Measurements from ENCODE around the gene R3HDM1.
"Not testable (repeated sequence)": the region's sequence is repeated elsewhere in the genome, so short reads cannot be mapped to it uniquely, and the experiment has no call there.

R3HDM1 gene

DNA sequence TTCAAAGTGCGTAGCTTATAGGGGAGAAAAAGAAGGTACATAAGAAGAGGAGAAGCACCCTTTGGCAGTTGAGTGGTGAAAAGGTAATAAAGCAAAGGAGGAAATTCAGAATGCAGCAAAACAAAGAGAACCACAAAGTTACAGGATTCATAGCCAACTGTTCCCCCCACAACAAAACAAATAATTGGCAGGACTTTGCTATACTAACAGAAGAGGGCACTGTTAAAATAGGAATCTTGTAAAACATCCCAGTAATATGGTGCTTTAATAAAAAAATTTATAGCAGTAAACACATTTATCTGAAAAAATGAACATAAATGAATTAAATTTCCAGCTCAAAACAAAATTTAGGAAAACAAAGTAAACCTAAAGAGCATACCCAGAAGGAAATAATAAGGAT, 42.3 kb downstream of the R3HDM1 start:
- no peak for DNase-seq (ENCODE audit: low read depth)

DNA sequence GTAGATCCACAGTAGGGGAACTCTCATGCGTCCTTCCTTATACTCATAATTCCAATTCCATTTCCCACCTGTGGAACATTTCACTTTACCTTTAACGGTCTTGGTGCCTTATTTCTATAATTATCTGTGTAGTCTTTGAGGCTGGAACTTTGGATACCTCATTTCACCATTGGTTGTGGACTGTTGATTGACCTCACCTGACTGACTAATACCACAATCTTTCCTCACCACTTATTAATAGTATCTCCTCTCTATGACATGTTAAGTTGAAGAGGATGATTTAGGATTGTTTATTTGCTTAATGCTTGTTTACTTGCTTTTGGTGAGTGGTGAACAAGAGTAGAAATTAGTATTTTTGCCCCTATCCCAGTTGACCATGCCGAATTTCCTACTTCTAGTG, 50.0 kb downstream of the R3HDM1 start:
- DNase-seq (ENCODE audit: low read depth) = no peak

DNA sequence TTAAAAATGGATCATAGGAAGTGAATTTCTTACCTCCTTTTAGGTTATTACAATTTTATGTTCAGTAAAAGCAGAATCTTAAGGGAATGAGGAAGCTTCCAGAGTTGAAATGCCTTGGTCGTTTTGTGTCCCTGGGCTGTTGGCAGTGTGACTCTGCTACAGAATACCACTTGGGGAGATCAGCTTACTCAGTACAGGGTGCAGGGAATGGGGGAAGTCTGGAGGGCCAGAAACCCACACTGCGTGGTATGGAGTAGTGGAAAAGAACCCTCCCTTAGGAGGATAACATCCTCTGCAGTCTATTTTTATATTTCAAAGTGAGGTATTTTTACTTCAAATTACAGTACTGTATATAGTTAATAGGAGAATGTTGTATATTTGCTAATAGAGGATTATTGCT, 51.1 kb downstream of the R3HDM1 start:
- DNase-seq (ENCODE audit: low read depth) = no peak

DNA sequence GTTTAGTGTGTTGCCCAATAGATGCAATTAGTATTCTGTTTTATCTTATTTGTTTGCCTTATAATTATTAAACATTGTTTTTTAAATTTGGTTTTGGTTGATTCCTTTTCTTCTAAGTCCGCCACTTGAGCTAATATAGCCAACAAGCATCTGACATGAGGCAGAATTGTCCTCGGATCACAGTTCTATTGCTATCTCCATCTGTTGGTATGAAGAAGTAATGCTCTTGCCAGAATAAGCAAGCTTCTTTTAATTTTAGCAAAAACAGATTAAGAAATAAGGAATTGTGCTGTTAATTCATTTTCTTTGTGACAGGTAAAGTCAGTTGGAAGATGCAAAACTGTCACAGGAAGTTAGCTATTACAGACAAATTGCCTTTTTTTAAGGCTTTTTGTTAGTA, 54.3 kb downstream of the R3HDM1 start:
- DNase-seq (ENCODE audit: low read depth) = no peak

DNA sequence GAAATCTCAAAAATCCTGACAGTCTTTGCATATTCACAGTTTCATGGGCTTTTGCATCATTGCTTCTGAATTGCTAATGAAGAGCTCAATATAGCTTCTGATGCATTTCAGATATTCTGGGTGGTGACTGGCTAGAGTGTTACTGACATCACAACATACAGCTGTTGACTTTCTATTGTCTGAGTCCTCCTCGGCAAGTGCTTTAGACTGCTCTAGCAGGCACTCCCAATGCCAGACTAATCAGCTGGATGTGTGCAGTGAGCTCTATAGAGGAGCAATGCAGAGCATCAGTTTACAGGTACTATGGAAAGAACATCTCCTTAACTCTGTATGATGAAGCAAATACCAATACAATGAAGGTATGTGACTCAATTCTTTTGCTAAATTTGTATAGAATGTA, 54.9 kb downstream of the R3HDM1 start:
- DNase-seq (ENCODE audit: low read depth) = no peak

DNA sequence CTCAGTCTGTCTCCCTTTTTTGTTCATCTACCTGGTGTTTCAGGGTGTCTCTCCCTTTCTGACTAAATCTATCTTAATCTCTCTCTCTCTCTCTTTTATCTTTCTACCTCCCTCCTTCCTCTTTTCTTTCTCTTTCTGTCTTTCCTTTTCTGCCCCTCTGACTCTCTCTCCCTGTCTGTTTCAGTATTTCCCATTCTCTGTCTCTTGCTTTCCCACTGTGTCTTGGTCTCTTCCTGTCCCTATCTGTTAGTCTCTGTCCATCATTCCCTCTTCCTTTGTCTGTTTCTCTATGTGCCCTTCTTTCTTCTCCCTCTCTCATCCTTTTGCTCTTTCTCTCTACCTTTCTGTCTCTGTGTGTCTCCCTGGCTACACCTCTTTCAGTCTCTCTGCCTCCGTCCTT, 56.7 kb downstream of the R3HDM1 start:
- DNase-seq (ENCODE audit: low read depth) = no peak

DNA sequence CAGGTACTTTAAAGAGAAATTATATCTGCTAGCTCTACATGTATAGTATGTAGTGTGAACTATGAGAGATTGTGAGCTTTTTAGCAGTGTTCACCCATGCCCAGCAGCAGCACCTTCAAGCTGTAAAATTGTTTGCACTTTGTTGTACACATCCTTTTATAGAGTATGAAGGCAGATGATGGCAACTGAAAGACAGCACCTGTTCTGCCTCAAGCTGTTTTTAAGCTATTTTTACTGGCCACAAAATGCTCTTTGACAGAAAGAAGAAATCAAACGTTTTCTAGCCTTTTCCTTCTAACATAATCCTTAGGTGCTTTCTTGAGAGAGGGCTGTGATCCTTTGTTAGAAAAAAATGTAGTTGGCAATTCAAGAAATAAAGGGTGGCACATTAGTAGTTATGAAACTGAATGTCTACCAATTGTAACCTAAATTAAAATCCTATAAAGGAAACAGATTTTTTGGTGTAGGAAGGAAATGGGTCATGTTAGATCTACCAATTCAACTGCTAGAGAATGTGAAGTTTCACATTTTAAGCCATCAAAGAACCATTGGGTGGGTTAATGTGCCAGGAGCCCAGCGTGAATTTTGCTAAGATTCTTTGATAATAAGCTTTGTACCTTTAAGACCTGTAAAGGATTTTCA, 59.5 kb downstream of the R3HDM1 start:
- no peak for DNase-seq (ENCODE audit: low read depth)

DNA sequence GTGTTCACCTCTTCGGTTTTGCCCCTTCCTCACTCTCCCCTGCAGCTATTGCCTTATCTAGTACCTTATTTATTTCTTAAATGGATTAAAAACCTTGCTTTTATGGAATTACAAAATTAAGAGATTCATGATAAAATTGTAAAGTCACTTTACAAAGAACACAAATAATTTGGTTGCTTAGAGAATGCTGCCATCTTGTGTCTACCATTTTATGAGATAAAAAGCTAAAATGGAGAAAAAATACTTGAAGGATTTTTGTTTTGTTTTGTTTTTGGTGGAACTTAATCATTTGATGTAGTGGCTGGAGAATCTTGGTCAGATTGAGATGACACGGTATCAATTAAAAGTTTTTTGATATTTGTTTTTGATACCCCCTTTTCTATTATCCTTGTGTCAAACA, 69.6 kb downstream of the R3HDM1 start:
- DNase-seq (ENCODE audit: low read depth) = no peak

DNA sequence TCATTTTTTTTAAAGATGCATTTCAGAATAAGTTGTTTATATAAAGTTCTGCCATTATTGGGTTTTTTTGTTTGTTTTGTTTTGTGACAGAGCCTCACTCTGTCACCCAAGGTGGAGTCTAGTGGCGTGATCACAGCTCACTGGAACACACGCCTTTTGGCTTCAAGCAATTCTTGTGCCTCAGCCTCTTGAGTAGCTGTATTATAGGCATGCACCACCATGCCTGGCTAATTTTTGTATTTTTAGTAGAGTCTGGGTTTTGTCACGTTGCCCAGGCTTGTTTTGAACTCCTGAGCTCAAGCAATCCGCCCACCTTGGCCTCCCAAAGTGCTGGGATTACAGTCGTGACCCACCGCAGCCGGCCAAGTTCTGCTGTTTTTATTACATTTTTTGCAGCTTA, 72.3 kb downstream of the R3HDM1 start:
- no peak for DNase-seq (ENCODE audit: low read depth)

DNA sequence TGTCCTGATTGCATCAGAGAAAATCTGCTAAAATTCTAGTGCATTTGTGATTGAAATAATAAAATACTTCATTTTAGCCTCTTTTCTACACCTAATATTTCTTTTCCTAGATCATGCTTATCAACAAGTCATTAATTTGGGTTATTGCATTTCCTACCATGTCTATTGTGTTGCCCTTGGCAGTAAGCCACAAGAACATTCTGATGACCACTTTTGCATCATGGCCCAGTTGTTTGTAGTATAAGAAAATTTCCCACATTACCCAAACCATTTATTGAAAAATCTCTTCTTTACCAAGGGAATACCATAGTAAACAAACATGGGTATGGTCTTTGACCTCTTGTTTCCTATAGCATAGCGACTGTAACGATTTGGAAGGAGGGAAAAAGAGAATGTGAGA, 76.3 kb downstream of the R3HDM1 start:
- no peak for DNase-seq (ENCODE audit: low read depth)

DNA sequence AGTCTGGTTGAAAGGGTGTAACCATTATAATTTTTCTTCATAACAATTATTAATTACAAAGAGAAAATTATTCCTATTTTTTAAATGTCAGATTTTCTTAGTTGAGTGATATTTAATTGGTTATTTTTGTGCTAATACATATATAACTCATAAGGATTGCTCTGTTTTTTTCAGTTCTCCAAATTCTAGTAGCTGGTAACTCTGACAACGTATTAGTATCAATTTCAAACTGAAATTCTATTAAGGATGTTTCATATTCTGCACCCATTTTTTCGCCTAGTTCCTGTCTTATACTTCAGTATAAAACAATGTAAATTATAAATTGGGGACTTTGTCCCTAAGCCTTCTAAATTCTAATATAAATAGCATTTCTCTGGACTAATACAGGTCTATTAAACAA, 81.0 kb downstream of the R3HDM1 start:
- DNase-seq (ENCODE audit: low read depth) = no peak

DNA sequence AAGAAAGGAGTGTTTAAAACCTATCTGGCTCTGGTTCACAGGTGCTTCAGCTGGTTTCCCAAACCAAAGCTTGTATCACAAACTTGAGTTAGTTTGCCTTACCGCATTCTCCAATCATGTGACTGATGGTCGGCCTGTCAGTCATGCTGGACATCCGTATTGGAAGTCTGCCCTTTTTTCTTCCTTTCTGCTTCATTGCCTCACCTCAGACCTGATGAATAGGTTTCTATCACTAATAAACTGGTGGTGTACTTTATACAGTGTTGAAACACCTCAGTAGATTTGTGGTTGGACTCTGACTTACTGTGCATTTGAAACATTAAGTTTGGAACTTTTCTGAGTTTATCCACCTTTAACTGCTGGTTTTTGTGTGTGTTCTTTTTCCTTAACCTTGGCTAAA, 84.1 kb downstream of the R3HDM1 start:
- no peak for DNase-seq (ENCODE audit: low read depth)

DNA sequence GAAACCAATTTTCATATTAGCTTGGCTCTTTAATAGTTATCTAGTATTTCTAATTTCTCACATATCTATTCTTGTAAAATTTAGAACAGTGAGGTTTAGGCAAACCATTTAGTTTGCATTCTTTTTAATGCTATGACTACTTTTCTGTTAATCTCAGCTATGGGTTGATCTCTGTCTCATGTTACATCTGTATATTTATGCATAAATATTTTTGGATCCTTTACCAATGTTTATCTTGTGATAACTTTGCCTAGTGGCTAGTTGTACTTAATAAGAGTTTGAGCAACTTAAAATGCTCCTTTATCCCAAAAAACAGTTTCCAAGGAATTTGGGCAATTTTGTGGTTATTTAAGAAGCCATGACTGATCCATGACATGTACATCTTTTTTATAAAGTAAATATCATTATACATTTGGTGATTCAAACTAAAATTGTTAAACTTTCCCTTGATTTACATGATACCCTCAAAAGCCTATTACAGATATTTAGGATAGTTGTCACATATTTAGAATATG, 86.3 kb downstream of the R3HDM1 start:
- no peak for DNase-seq (ENCODE audit: low read depth)

DNA sequence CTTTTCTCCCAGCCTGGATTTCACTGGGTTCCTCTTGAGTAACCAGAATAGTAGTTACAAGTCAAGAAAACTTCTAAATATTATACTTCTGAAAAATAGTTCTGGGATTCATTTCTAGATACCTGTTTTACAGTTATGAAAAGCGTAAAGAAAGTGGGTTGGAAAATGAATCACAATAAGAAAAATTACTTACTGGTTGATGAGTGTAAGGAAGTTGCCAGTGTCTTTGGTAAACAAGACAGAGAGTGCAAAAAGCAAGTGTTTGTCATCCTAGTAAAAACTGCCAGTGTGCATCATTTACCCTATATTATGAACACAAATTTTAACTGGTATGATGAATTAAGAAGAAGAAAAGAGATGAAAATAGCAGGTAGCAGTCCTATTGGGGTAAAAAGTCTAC, 88.9 kb downstream of the R3HDM1 start:
- no peak for DNase-seq (ENCODE audit: low read depth)

DNA sequence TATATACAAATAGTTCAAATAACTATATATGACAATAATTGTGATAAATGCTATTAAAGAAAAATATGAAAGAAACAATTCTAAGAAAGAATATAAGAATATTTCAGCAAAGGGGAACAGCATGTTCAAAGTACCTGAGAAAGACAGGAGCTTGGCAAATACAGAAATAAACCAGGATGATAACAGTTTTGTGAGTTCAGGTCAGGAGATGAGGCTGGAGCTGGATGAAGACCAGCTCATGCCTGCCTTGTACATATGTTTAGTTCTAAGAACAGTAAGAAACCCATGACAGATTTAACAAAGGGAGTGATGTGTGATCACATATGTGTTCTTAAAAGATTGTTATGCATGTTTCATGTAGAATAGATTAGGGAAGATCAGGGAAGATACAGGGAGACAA, 98.2 kb downstream of the R3HDM1 start:
- no peak for DNase-seq (ENCODE audit: low read depth)

DNA sequence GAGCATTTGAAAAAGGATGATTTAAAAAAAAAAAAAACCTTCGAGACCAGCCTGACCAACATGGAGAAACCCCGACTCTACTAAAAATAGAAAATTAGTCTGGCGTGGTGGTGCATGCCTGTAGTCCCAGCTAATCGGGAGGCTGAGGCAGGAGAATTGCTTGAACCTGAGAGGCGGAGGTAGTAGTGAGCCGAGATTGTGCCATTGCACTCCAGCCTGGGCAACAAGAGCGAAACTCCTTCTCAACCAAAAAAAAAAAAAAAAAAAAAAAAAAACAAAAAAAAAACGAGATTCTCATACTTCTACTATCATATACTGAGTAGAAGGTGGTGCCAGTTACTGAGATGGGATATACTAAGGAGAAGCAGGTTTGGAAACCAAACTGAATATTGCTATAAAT, 98.8 kb downstream of the R3HDM1 start:
- not testable (repeated sequence) for DNase-seq (ENCODE audit: low read depth)

DNA sequence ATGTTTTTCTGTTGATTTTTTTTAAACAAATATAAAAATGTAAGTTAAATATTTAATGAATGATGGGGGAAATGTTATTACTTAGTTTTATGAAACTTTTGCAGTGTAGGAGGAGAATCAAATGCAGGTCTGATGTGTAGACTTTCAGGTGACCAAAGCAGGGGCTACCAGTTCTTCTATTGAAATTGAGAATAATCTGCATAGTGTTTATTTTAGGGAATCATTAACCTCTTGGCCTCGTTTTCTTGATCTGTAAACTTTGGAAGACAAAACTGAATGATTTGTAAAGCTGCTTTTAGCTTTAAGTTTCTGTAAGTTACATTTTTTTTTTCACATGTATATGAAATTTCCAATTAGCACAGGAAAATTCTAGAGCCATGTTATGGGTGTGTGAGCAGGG, 99.2 kb downstream of the R3HDM1 start:
- DNase-seq (ENCODE audit: low read depth) = no peak

DNA sequence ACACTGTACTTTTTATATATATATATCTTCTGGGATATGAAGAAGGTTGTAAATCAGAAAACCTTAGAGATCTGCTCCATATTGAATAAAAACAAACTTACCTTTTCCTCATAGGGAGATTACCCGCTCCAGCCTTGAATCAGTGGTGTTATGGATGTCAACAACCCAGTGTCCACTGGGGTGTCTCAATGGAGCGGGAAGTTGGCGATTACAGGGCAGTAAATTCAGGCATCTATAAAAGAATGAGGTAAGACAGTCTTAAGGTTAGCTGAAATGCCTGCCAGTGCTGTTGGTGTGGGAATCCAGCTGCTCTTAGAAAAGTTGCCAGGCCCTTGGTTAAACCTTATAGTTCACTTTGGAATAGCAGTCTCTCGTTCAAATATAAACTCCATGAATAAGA, 102.3 kb downstream of the R3HDM1 start:
- DNase-seq (ENCODE audit: low read depth) = no peak

DNA sequence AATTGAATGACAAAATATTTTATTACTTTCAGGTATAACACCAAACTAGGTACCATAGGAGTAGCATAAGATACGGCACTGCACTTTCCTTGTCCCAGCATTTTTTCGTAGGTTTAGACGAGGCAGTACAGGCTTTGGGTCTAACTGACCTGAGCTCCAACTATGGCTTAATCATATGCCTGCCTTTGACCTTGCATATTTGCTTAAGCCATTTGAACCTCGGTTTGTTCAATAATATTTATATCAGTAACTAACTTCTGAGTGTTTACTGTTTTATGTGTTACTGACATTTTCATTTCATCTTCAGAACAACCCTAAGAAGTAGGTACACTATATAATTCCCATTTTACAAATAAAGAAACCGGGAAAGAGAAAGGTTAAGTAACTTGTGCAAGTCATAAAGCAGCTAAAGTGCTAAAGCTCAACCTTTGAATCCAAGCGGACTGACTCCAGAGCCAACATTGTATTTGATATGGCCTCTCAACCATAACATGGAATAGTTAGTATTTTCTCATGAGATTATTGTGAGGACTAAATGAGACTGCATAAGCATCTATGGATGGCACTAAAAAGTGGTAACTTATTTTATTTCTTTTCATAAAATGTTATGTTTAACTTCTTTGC, 104.0 kb downstream of the R3HDM1 start:
- DNase-seq (ENCODE audit: low read depth) = no peak

DNA sequence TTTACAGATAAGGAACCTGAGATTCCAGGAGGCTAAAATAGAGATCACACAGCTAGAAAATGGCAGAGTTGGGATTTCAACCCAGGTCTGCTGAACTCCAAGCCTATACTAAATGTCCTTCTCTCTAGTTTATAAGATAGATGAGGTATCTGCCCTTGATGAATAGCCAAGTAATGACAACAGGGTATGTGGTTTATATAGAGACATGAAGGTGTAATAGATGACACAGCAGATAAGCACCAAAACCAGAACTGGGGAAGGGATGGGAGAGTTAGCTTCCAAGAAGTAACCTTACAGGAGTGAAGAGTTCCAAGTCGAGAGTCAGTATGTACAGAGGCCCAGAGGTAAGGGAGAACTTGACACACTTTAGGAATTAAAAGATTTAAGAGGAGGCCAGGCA, 105.7 kb downstream of the R3HDM1 start:
- DNase-seq (ENCODE audit: low read depth) = no peak

DNA sequence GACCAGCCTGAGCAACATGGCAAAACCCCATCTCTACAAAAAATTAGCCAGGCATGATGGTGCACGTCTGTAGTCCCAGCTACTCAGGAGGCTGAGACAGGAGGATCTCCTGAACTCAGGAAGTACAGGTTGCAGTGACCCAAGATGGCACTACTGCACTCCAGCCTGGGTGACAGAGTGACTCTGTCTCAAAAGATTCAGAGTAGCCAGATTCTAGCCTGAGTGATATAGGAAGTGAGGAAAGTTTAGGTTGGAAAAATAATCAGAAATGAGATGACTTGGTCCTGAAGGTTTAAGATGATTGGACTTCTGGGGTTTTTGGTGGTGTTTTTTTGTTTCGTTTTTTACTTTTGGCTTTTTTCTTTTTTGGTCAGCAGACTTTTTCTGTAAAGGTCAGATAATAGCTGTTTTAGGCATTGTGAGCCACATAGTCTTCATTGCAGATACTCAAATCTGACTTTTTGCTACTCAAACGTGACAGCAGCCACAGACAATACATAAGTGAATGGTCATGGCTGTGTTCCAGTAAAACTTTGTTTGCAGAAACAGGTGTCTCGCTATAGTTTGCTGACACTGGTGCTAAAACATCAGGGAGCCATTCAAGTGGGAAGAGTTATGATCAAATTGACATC, 106.3 kb downstream of the R3HDM1 start:
- no peak for DNase-seq (ENCODE audit: low read depth)

DNA sequence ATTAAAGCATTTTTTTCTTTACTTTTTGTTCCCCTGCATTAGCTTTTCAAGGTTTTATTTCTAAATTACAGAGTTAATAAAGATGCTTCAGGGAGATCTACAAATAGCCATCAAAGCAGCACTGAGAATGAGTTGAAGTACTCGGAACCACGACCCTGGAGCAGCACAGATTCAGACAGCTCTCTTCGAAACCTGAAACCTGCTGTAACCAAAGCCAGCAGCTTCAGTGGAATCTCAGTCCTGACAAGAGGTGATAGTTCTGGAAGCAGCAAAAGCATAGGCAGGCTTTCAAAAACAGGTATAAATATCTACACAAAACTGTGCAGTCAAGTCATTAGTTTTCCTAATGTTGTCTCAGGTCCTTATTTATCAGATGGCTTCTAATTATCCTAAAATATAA, 107.5 kb downstream of the R3HDM1 start:
- no peak for DNase-seq (ENCODE audit: low read depth)

DNA sequence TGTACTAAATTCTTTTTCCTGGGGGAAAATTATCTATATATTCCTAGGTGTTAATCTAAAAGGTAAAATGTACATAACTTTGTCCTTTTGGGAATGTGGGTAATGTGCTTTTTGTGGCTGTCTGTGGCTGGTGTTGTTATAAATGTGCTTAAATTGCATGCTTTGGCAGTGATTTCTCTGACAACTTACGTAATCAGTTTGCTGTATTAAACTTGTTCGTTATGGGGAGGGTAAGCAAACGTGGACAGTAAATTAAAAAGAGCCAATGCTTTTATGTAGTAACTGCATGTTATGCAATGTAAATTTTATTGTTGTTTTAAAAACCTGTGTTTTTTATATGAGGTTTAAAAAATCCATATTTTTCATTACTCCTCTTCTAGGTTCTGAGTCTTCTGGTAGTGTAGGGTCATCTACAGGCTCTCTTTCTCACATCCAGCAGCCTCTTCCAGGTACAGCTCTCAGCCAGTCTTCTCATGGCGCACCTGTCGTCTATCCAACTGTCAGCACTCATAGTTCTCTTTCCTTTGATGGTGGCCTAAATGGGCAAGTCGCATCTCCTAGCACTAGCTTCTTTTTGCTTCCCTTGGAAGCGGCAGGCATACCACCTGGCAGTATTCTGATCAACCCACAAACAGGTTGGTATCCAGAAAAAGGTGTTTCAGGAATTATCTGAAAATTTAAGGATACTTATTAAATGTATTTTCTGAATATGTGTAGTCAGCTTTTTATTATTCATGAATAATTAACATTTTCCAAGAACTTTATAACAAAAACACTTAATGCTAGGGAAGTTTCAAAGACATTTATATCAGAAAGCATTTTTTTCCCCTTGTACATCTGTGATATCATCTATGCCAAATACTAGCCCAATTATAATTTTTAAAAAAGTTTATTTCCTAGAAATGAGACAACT, 110.1 kb downstream of the R3HDM1 start:
- no peak for DNase-seq (ENCODE audit: low read depth)
